ENCODE results near the gene MINDY2. TPM values are rescaled to one million over a fixed set of nuclear protein-coding genes. Genes with fewer than 3 reads are reported as not detected.
A peak's percentile ranks its signal among the peaks of the same experiment; 100 is the strongest.

MINDY2 gene
- total and polyA plus RNA-seq, 2 donors (not counting 1 experiment from before 2014, with no cell fraction given) = 21.1 to 22.3 TPM

DNA sequence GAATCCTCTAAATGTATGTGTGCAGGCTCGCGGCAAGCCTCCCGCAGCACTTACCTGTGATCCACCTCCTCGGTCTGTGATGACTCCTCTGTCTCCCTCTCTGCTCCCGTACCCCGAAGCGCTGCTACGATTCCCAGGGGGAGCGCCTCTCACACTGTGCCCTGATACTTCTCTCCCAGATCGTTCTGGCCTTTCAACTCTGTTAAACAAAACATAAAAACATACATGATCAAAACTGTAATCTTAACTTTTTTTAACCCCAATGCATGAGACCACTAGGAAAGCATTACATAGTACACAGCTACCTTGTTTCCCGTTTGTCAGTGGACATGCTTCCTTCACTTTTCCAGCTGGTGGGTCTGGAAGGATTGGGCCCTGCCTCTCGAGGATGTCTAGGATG, 115.8 kb downstream of the MINDY2 start:
- no peak overlapping the region for H3K9ac ChIP-seq (ENCODE audit: insufficient read depth, low read length)
- DNase-seq (ENCODE audit: low read depth in 2 of 2) = no peak
- no peaks in the 10 kb centered on the region for H3K9me3 ChIP-seq (ENCODE audit: control insufficient read depth, insufficient read depth, low read depth, low read length)
- H3K4me1 ChIP-seq (ENCODE audit: control insufficient read depth, extremely low read depth, insufficient read depth, low read length) = no peaks in the 10 kb centered on the region
- TF ChIP-seq, protein P1, sequence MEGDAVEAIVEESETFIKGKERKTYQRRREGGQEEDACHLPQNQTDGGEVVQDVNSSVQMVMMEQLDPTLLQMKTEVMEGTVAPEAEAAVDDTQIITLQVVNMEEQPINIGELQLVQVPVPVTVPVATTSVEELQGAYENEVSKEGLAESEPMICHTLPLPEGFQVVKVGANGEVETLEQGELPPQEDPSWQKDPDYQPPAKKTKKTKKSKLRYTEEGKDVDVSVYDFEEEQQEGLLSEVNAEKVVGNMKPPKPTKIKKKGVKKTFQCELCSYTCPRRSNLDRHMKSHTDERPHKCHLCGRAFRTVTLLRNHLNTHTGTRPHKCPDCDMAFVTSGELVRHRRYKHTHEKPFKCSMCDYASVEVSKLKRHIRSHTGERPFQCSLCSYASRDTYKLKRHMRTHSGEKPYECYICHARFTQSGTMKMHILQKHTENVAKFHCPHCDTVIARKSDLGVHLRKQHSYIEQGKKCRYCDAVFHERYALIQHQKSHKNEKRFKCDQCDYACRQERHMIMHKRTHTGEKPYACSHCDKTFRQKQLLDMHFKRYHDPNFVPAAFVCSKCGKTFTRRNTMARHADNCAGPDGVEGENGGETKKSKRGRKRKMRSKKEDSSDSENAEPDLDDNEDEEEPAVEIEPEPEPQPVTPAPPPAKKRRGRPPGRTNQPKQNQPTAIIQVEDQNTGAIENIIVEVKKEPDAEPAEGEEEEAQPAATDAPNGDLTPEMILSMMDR (conservative IDR thresholded peaks at IDR 0.05 in 1 of 2, IDR thresholded peaks at IDR 0.05 in 1 of 2; ENCODE audit: low read depth in 1 of 2, low read length in 2 of 2) = no peak
- TF ChIP-seq EZH2 (IDR thresholded peaks at IDR 0.05; ENCODE audit: low read length, missing control alignments) = no peak
- H2AFZ ChIP-seq (ENCODE audit: low read length) = no peak overlapping the region
- no peak overlapping the region for H3K27ac ChIP-seq (ENCODE audit: insufficient read depth, low read length)
- no peak overlapping the region for H3K4me2 ChIP-seq (ENCODE audit: extremely low read depth, insufficient read depth, low read length)
- no peaks in the 10 kb centered on the region for H3K79me2 ChIP-seq (ENCODE audit: control insufficient read depth, insufficient read depth, low read length)
- no peaks in the 10 kb centered on the region for H4K20me1 ChIP-seq (ENCODE audit: control insufficient read depth, extremely low read depth, insufficient read depth, low read length)
- peaks cover 21% of the 10 kb centered on the region for H3K36me3 ChIP-seq (ENCODE audit: control insufficient read depth, insufficient read depth, low read length)
- no peaks in the 10 kb centered on the region for H3K27me3 ChIP-seq (ENCODE audit: control insufficient read depth, insufficient read depth, low read length)
- H3K4me3 ChIP-seq (replicated peaks in 1 of 4; ENCODE audit: control extremely low read depth in 1 of 4, insufficient read depth in 1 of 4, low read depth in 3 of 4, low read length in 4 of 4) = no peak overlapping the region

DNA sequence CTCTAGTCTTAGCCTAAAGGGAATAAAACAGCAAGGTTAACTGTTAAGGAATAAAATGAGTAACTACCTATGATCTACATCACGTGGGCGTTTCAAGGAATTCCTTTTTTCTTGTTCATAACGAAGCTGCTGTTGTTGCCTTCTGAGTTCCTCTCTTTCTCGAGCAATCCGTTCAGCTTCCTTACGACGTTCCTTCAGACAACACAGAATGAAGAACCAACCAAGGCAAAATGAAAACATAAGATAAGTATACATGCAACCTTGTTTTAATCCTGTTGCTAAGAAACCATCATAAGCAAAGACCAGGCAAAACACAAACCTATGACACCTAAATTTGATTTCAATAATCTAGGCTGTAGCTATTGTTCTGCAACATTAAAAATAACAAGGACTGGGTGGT, 118.3 kb downstream of the MINDY2 start:
- TF ChIP-seq, protein P1 (conservative IDR thresholded peaks at IDR 0.05 in 1 of 2, IDR thresholded peaks at IDR 0.05 in 1 of 2; ENCODE audit: low read depth in 1 of 2, low read length in 2 of 2) = no peak
- no peak for TF ChIP-seq EZH2 (IDR thresholded peaks at IDR 0.05; ENCODE audit: low read length, missing control alignments)
- Histone ChIP-seq H3K79me2 (ENCODE audit: control insufficient read depth, insufficient read depth, low read length) (no peaks in the 10 kb centered on the region), H3K36me3 (ENCODE audit: control insufficient read depth, insufficient read depth, low read length) (peaks cover 15% of the 10 kb centered on the region), H3K4me3 (replicated peaks in 1 of 4; ENCODE audit: control extremely low read depth in 1 of 4, insufficient read depth in 1 of 4, low read depth in 3 of 4, low read length in 4 of 4) (no peak overlapping the region), H3K27ac (ENCODE audit: insufficient read depth, low read length) (no peak overlapping the region), H2AFZ (ENCODE audit: low read length) (no peak overlapping the region), H4K20me1 (ENCODE audit: control insufficient read depth, extremely low read depth, insufficient read depth, low read length) (no peaks in the 10 kb centered on the region), H3K27me3 (ENCODE audit: control insufficient read depth, insufficient read depth, low read length) (no peaks in the 10 kb centered on the region), H3K4me2 (ENCODE audit: extremely low read depth, insufficient read depth, low read length) (no peak overlapping the region), H3K9me3 (ENCODE audit: control insufficient read depth, insufficient read depth, low read depth, low read length) (no peaks in the 10 kb centered on the region), H3K4me1 (ENCODE audit: control insufficient read depth, extremely low read depth, insufficient read depth, low read length) (no peaks in the 10 kb centered on the region), H3K9ac (ENCODE audit: insufficient read depth, low read length) (no peak overlapping the region)
- peak in 1 of 2 donors; percentile 53 for DNase-seq (ENCODE audit: low read depth in 2 of 2)

DNA sequence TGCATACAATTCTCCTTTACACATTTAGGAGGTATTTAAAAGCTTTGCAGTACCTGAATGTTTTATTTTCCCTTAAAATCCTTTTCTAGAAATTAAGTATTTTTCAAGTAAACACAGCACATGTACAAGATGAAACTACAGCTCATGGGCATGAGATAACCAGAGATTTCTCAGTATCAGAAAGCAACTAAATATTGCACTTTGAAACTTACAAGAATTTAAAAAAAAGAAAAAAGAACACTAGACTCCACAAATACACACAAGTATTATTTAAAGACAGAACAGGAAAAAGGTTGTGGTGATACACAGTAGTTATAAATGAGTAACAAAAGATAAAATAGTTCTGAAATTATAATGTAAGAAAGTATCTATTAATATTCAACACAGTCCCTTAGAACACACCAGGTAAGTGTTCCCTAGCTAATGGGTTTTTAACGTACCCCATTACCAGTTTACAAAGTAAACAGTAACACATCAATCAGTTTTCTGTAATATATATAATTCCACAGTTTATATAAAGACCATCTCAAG, 127.1 kb downstream of the MINDY2 start:
- no peak for TF ChIP-seq EZH2 (IDR thresholded peaks at IDR 0.05; ENCODE audit: low read length, missing control alignments)
- TF ChIP-seq, protein P1 (conservative IDR thresholded peaks at IDR 0.05 in 1 of 2, IDR thresholded peaks at IDR 0.05 in 1 of 2; ENCODE audit: low read depth in 1 of 2, low read length in 2 of 2) = no peak
- Histone ChIP-seq H2AFZ (ENCODE audit: low read length) (no peak overlapping the region), H3K27me3 (ENCODE audit: control insufficient read depth, insufficient read depth, low read length) (no peaks in the 10 kb centered on the region), H3K4me3 (replicated peaks in 1 of 4; ENCODE audit: control extremely low read depth in 1 of 4, insufficient read depth in 1 of 4, low read depth in 3 of 4, low read length in 4 of 4) (no peak overlapping the region), H3K79me2 (ENCODE audit: control insufficient read depth, insufficient read depth, low read length) (no peaks in the 10 kb centered on the region), H4K20me1 (ENCODE audit: control insufficient read depth, extremely low read depth, insufficient read depth, low read length) (no peaks in the 10 kb centered on the region), H3K36me3 (ENCODE audit: control insufficient read depth, insufficient read depth, low read length) (peaks cover 5% of the 10 kb centered on the region), H3K4me1 (ENCODE audit: control insufficient read depth, extremely low read depth, insufficient read depth, low read length) (no peaks in the 10 kb centered on the region), H3K9ac (ENCODE audit: insufficient read depth, low read length) (no peak overlapping the region), H3K9me3 (ENCODE audit: control insufficient read depth, insufficient read depth, low read depth, low read length) (no peaks in the 10 kb centered on the region), H3K27ac (ENCODE audit: insufficient read depth, low read length) (no peak overlapping the region), H3K4me2 (ENCODE audit: extremely low read depth, insufficient read depth, low read length) (no peak overlapping the region)
- DNase-seq (ENCODE audit: low read depth in 2 of 2) = no peak

Data from fibroblast of lung (primary cell).